ENCODE measurements around the gene PDCL2.

PDCL2 gene

DNA sequence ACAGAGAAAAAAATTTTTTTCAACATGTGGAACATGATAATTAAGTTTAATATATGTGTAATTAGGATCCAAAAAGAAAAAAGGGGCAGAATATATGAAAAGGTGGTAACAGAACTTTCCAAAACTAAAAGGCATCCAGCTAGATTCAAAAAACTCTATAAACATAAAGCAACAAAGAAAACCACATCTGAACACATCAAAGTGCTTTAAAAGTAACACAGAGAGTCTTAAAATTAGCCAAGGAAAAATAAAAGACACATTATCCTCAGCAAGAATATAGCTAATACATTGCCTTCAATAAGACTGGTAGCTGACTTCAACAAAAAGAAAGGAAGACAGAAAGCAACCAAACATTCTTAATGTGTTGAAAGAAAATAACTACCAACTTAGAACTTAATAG, 53.5 kb downstream of the PDCL2 start:
- DNase-seq (ENCODE audit: low read depth), result no peak

DNA sequence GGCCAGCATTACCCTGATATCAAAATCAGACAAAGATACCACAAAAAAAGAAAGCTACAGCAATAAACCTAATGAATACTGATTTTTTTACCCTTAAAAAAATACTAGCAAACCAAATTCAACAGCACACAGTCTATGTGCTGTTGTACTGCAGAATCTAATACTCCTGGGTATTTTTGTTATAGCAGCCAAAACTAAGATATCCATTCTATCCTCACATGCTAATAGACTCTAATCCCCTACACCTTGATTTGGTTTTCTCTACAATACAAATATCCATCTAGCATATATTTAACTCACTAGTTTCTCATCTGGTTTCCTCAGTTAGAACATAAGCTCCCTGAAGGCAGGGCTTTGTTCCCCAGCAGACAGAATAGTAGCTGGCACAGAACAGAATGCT, 57.7 kb downstream of the PDCL2 start:
- DNase-seq (ENCODE audit: low read depth), result no peak

DNA sequence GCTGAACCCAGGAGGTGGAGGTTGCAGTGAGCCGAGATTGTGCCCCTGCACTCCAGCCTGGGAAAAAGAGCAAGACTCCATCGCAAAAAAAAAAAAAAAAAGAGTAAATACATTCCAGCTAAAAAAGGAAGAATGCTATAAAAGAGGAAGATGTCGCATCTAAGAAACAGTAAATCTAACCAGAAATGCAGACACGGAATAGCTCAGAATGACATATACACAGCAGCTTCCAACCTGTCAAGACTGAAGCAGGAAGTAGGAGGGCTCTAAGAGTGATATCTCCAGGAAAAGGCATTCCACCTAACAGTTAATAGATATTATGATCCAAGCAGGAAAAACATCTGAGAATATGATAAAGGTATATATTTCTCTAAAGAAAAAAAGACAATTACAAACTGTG, 61.4 kb downstream of the PDCL2 start:
- no peak for DNase-seq (ENCODE audit: low read depth)

DNA sequence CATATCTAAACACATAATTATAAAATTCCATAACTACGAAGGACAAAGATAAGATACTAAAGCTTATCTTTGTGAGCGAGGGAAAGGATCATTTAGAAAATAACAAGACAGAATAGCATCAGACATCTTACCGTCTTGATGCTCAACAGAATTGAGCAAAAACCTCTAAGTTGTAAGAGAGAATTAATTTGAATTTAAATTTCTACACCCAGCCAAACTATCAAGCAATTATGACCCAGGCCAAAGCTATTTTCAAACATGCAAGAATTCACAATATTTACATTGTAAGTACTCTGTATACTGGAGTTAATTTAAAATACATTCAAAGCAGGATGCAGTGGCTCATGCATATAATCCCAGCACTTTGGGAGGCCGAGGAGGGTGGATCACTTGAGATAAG, 61.9 kb downstream of the PDCL2 start:
- DNase-seq (ENCODE audit: low read depth), result no peak

DNA sequence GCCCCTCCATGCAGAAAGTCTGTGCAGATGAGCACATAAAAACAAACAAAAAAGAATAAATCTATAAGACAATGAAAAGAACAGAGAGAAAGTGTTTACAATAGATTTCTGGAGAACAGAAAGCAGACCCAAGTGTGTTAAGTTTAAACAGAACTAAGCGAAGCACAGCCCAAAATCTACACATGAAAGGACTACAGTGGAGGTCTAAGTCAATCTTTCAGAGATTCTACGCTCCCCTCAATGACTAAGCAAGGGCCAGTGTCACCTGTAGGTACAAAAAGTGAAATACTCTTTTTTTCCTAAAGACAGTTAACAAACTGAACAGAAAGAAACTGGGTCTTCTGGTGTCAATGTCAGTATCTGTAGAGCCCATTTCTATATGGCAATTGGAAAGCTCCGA, 63.6 kb downstream of the PDCL2 start:
- no peak for DNase-seq (ENCODE audit: low read depth)

DNA sequence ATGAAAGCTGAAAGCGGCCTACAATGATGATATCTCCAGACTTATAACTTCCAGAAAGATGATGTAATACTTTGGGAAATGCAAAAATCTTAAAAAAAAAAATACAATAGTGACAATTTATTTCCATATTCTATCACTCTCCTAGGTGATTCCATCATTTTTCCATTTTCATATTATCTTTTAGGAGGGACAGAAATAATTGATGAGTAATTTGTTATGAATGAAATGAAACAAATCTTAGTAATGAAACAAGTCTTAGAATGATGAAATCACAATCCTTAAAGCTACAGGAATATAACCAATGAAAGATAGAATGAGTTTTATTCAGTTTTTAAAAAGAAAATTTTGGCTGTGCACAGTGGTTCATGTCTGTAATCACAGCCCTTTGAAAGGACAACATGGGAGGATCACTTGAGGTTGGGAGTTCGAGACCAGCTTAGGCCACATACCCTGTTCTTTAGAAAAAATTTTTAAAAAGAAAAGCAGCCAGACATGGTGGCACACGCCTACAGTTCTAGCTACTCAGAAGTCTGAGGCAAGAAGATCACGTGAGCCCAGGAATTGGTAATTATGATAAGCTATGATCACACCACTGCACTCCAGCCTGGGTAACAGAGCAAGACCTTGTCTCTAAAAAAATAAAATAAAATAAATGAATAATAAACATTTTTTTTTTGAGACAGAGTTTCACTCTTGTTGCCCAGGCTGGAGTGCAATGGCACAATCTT, 67.0 kb downstream of the PDCL2 start:
- no peak for DNase-seq (ENCODE audit: low read depth)

DNA sequence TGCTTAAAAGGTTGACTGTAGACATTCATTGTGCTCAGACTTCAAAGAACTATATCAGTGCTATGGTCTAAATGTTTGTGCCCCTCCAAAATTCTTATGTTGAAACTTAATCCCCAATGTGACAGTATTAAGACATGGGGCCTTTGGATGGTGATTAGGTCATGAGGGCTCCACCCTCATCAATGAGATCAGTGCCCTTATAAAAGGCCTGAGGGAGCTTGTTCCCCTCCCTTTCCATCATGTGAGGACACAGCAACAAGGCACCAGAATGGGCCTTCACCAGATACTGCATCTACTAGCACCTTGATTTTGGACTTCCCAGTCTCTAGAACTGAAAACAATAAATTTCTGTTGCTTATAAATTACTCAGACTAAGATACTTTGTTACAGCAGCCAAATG, 73.6 kb downstream of the PDCL2 start:
- no peak for DNase-seq (ENCODE audit: low read depth)

DNA sequence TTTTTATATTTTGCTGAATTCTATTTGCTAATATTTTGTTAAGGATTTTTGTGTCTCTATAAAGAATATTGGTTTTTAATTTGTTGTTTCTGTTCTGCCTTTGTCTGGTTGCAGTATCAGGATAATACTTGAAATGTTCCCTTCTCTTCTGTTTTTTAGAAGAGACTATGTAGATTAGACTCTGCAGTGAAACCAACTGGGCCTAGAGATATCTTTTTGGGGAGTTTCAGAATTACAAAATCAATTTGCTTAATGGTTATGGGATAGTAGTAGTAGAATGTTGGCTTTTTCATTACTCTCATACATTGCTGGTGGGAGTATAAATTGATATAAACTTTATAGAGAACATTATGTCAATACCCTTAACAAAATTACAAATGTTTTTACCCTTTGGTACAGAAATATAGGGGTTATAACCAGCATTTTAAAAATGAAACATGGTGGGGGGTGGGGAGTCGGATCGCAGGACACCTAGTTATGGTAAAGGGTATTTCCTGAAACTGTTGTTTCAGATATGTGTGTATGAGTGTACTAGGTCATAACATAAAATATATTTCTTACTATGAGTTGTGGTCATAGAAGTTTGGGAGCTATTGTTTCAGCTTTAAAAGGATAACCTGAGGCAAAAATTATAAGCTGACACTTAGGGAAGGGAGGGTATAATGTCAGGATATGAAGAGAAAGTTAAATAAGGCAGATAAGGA, 74.4 kb downstream of the PDCL2 start:
- DNase-seq (ENCODE audit: low read depth), result no peak

DNA sequence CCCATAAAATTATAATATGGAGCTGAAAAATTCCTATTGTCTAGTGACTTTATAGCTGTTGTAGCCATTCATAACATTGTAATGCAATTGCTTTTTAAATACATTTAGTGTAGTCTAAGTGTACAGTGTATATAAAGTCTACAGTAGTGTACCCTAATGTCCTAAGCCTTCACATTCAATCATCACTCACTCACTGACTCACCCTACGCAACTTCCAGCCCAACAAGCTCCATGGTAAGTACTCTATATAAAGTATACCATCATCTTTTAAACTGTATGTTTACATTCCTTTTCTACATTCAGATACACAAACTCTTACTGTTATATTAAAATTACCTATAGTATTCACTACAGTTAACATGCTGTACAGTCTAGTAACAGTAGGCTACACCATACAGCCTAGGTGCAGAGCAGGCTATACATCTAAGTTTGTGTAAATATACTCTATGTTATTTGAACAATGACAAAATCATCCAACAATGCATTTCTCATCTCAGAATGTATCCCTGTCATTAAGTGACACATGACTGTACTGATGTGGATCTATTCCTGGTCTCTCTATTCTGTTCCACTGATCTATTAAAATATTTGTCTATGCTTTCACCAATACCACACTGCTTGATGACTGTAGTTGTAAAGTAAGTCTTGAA, 79.0 kb downstream of the PDCL2 start:
- no peak for DNase-seq (ENCODE audit: low read depth)

DNA sequence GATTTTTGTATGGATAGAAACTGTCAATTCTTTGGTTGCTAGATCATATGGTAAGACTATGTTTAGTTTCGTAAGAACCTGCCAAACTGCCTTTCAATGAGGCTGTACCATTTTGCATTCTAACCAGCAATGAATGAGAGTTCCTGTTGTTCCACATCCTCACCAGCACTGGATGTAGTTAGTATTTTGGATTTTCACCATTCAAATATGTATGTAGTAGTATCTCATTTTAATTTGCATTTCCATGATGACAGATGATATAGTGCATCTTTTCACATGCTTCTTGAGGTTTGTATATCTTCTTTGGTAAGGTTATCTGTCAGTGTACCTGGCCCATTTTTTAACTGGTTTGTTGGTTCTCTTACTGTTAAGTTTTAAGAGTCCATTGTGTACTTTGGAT, 80.0 kb downstream of the PDCL2 start:
- DNase-seq (ENCODE audit: low read depth), result no peak

DNA sequence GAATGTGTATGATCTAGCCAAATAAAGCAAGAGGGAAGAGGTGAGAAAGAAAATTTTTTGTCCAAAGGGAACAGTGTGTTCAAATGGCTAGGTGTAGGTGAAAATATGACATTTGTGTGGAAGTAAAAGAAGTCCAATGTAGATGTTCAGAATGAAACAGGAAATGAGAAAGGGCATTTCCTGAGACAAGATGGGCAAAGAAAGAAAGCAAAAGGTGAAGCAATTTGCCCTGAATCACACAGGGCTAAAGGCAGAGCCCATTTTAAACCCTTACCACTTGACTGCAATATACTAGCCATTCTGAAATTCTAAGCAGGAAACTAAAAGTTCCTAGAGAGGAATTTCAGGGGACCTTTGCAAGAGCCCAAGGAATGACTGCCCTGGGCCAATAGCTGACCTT, 81.4 kb downstream of the PDCL2 start:
- no peak for DNase-seq (ENCODE audit: low read depth)

DNA sequence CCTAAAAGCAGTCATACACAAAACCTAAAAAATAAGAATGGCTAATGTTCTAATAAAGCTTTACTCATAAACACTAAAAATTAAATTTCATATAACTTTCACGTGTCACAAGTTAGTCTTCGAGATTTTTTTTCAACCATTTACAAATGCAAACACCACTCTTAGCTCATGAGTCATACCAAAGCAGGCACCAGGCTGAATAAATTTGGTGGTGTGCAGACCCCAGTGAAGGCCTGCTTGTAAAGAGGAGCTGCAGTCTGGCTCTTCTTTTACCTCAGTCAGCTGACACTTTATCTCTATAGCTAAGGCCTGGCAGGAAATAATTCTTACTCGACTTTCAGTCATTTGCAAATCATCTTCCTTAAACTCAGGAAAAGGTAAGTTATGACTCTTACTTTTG, 82.8 kb downstream of the PDCL2 start:
- DNase-seq (ENCODE audit: low read depth), result no peak

DNA sequence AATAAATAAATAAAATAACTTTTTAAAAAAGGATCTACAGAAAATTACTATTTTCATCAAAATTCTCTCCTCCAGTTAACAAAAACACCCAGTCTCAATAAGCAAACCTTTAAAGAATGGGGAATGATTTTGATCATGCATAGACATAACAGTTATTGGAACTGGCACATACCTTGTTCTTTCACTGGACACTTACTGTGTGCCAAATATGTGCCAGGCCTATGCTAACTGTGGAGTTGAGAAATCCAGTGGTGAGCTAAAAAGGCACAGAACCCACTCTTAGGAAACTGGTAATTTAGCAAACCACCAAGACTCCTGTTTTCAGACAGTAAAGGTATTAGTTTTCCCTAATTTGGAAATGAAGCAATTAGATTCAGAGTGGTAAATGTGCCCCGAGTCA, 84.4 kb downstream of the PDCL2 start:
- DNase-seq (ENCODE audit: low read depth), result no peak
